ENCODE data around the gene TMED1.

TMED1 gene

DNA sequence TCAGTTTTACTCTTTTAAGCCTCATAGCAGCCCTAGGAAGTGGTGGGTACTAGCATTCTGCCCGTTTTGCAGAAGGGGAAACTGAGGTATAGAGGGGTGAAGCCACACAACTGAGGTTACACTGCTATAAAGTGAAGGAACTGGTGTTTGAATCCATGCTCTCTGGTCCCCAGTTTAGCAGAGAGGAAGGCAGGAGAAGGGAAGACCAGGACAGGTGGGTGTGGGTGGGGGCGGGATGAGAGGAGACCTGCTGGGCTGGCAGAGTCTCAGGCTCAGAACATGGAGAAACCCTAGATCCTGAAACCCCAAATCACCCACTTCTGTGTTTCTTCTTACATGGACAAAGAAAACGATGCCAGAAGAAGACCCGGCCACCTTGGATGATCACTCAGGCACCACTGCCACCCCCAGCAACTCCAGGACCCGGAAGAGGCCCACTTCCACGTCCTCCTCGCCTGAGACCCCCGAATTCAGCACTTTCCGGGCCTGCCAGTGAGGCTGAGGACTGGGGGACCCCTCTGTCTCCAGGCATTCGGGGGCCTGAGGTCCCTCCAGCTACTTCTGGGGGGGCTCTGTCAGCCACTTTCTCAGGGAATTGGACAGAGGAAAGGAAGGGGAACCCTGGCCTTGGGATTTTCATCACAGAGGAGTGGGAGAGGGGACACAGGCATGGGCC is 33.0 kb upstream of the TMED1 start:
- TF ChIP-seq, protein P1, sequence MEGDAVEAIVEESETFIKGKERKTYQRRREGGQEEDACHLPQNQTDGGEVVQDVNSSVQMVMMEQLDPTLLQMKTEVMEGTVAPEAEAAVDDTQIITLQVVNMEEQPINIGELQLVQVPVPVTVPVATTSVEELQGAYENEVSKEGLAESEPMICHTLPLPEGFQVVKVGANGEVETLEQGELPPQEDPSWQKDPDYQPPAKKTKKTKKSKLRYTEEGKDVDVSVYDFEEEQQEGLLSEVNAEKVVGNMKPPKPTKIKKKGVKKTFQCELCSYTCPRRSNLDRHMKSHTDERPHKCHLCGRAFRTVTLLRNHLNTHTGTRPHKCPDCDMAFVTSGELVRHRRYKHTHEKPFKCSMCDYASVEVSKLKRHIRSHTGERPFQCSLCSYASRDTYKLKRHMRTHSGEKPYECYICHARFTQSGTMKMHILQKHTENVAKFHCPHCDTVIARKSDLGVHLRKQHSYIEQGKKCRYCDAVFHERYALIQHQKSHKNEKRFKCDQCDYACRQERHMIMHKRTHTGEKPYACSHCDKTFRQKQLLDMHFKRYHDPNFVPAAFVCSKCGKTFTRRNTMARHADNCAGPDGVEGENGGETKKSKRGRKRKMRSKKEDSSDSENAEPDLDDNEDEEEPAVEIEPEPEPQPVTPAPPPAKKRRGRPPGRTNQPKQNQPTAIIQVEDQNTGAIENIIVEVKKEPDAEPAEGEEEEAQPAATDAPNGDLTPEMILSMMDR (IDR thresholded peaks at IDR 0.05; ENCODE audit: low read depth, low read length, missing control alignments) = no peak
- in situ Hi-C loops (cut with HindIII; ENCODE audit: low sequenced_read_pairs) = no loop called here
- no peak overlapping the region for H3K4me3 ChIP-seq (ENCODE audit: low read depth, low read length)
- DNase-seq (ENCODE audit: low read depth) = no peak

DNA sequence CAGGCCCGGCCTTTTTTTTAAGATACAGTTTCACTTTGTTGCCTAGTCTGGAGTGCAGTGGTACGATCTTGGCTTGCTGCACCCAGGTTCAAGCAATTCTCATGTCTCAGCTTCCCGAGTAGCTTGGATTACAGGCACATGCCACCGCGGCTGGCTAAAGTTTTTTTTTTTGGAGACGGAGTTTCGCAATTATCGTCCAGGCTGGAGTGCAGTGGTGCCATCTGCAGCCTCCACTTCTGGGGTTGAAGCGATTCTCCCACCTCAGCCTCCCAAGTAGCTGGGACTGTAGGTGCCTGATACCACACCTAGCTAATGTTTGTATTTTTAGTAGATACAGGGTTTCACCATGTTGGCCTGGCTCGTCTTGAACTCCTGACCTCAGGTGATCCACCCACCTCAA is 30.5 kb upstream of the TMED1 start:
- TF ChIP-seq, protein P1 (IDR thresholded peaks at IDR 0.05; ENCODE audit: low read depth, low read length, missing control alignments) = no peak
- in situ Hi-C loops (cut with HindIII; ENCODE audit: low sequenced_read_pairs) = no loop called here
- no peak for DNase-seq (ENCODE audit: low read depth)
- H3K4me3 ChIP-seq (ENCODE audit: low read depth, low read length) = no peak overlapping the region

DNA sequence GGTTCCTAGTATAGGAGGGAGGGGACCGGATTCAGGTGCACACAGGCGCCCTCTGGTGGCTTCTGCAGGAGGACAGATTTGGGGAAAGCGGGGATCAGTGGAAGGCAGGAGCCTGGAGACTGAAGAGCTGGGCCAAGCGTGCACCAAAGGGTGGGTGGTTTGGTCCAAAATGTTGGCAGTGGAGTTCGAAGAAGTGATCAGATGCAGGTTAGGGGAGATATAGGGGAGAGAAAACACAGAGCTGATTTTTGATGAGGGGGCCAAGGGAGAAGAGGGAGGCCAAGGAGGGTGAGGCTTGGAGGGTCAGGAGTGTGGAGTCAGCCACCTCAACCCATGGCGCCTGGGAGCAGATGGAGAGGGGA is 28.5 kb upstream of the TMED1 start:
- in situ Hi-C loops (cut with HindIII; ENCODE audit: low sequenced_read_pairs) = no loop called here
- no peak overlapping the region for H3K4me3 ChIP-seq (ENCODE audit: low read depth, low read length)
- TF ChIP-seq, protein P1 (IDR thresholded peaks at IDR 0.05; ENCODE audit: low read depth, low read length, missing control alignments) = peak; percentile 95
- DNase-seq (ENCODE audit: low read depth) = peak; percentile 57

DNA sequence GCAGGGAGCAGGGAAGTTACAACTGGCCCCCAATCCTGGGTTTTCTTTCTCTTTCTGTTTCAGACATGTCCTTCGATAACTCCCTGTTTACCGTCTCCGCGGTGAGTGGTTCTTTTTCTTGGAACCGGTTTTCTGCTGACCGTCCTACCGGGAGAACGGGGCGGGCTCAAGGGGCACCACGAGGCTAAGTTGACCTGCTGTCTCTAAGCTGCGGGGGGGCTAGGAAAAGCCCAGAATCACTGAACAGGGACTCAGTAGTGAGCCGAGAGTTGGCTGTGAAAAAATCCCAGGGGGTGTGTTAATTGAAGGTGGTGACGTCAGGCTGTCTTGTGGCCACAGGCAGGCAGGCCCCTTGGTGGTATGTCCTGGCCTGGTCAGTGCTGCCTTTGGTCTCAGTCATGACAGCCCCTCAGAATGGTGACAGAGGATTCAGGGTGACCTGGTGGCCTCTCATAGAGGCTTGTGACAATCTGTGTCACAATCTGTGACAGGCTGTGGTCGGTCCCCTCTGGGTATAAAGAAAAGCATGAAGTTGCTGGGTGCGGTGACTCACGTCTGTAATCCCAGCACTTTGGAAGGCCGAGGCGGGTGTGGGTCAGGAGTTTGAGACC is 27.2 kb upstream of the TMED1 start:
- TF ChIP-seq, protein P1 (IDR thresholded peaks at IDR 0.05; ENCODE audit: low read depth, low read length, missing control alignments) = no peak
- peak; percentile 28 for DNase-seq (ENCODE audit: low read depth)
- in situ Hi-C loops (cut with HindIII; ENCODE audit: low sequenced_read_pairs) = no loop called here

DNA sequence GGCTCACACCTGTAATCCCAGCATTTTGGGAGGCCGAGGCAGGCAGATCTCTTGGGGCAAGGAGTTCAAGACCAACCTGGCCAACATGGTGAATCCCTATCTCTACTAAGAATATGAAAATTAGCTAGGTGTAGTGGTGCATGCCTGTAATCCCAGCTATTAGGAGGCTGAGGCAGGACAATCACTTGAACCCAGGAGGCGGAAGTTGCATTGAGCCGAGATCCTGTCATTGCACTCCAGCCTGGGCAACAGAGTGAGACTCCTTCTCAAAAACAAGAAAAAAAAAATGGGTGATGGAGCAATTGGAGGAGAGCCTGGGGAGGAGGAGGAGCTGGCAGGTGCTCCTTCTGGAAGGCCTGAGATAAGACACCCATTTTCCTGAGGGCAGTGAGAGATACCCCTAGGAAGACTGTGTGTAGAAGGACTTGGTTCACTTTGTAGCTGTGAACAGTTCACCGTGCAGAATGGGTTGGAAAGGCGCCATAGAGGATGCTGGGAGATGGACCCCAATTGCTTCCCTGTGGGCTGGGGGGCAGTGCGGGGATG is 26.6 kb upstream of the TMED1 start:
- no peak for DNase-seq (ENCODE audit: low read depth)
- no peak overlapping the region for H3K4me3 ChIP-seq (ENCODE audit: low read depth, low read length)
- in situ Hi-C loops (cut with HindIII; ENCODE audit: low sequenced_read_pairs) = no loop called here
- TF ChIP-seq, protein P1 (IDR thresholded peaks at IDR 0.05; ENCODE audit: low read depth, low read length, missing control alignments) = no peak

More for the DNA sequence above, 27.2 kb upstream of the TMED1 start:
- no peak overlapping the region for H3K4me3 ChIP-seq (ENCODE audit: low read depth, low read length)

DNA sequence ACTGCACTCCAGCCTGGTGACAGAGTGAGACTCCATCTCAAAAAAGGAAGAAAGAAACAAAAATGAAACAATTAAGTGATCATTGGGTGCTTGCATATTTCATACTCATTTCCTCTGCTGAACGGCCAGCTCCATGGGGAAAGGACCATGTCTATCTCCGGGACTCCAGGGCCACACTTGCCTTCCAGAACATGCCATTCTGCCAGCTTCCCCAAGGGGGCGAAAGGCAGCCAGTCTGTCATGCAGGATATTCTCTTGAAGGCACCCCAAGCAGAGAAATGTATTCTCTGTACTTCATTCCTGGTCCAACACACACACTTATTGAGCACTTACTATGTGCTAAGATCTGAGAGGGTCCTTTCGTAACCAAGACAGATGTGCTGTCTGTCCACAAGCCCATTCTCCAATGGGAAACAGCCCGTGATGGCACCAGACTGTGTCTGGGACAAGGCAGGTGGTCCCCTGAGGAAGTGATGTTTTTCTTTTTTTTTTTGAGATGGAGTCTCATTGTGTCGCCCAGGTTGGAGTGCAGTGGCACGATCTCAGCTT is 25.2 kb upstream of the TMED1 start:
- in situ Hi-C loops (cut with HindIII; ENCODE audit: low sequenced_read_pairs) = no loop called here
- DNase-seq (ENCODE audit: low read depth) = no peak
- TF ChIP-seq, protein P1 (IDR thresholded peaks at IDR 0.05; ENCODE audit: low read depth, low read length, missing control alignments) = peak; percentile 53
- H3K4me3 ChIP-seq (ENCODE audit: low read depth, low read length) = no peak overlapping the region

All from astrocyte of the cerebellum (primary cell).